SK-N-SH (cell line): ENCODE measurements around the gene TOLLIP. TPM values are rescaled to one million over a fixed set of nuclear protein-coding genes. Genes with fewer than 3 reads are reported as not detected.

Source experiments
- CTCF ChIA-PET: fragments of 300-600, 350-600 bp; formaldehyde crosslinking; extraction: SDS; loops from one replicate; lab custom pipeline; 2021; lab: Yijun Ruan, JAX
- POLR2A ChIA-PET: fragments of 350-600 bp; sonication (Branson Sonifier 250); formaldehyde crosslinking; extraction: SDS; loops from one replicate; lab custom pipeline; 2020; ENCODE audit warnings: antibody characterized with exemption, inconsistent platforms; lab: Yijun Ruan, JAX
- DNase-seq: peaks from one replicate; pipeline ENCODE4 v3.0.0; 2012
- H2AFZ ChIP-seq: fragments of 200-600 bp; sonication (generic); 2 replicates; pipeline ENCODE4 v1.8.1; 2016; ENCODE audit warnings: antibody characterized with exemption, mild to moderate bottlenecking, low read depth
- H3F3A ChIP-seq: fragments of 200-600 bp; sonication (generic); replicated peaks from 2 replicates; pipeline ENCODE3; 2016; ENCODE audit warnings: antibody characterized with exemption, mild to moderate bottlenecking; ENCODE audit not compliant: insufficient read depth
- H3K27ac ChIP-seq, 2 experiments: fragments of 200-500 bp in 1 of 2; fragments of 200-600 bp in 1 of 2; sonication (Bioruptor generic) in 1 of 2; sonication (generic), shearing (Covaris generic) in 1 of 2; 2 replicates each; pipeline versions ENCODE4 v1.5.1 to v1.6.1; 2014 to 2016; ENCODE audit warnings: low read depth in 2 of 2, inconsistent platforms in 1 of 2, low read length in 1 of 2, mild to moderate bottlenecking in 1 of 2, mixed read lengths in 1 of 2
- H3K27me3 ChIP-seq: fragments of 200-600 bp; sonication (generic), shearing (Covaris generic); 2 replicates; pipeline ENCODE4 v1.6.1; 2016; ENCODE audit warnings: mixed run types; ENCODE audit not compliant: insufficient read depth
- H3K36me3 ChIP-seq, 2 experiments: fragments of 200-500 bp in 1 of 2; fragments of 200-600 bp in 1 of 2; sonication (Bioruptor generic) in 1 of 2; sonication (generic) in 1 of 2; replicated peaks in 1 of 2; 2 replicates each; pipeline versions ENCODE3 to v1.5.1; 2014 to 2016; ENCODE audit warnings: low read length in 1 of 2, mild to moderate bottlenecking in 1 of 2; ENCODE audit not compliant: insufficient read depth in 2 of 2, control insufficient read depth in 1 of 2
- H3K4me1 ChIP-seq, 2 experiments: fragments of 200-500 bp in 1 of 2; fragments of 200-600 bp in 1 of 2; sonication (Bioruptor generic) in 1 of 2; sonication (generic), shearing (Covaris generic) in 1 of 2; 2 replicates each; pipeline versions ENCODE4 v1.5.1 to v1.6.1; 2014 to 2016; ENCODE audit warnings: low read depth in 1 of 2, low read length in 1 of 2, mixed run types in 1 of 2; ENCODE audit not compliant: insufficient read depth in 2 of 2, control insufficient read depth in 1 of 2
- H3K4me2 ChIP-seq: fragments of 200-600 bp; sonication (generic), shearing (Covaris generic); 2 replicates; pipeline ENCODE4 v1.6.1; 2017; ENCODE audit warnings: mixed run types
- H3K4me3 ChIP-seq, 2 experiments: fragments of 200-500 bp in 1 of 2; fragments of 200-600 bp in 1 of 2; sonication (Bioruptor generic) in 1 of 2; sonication (generic), shearing (Covaris generic) in 1 of 2; 2 replicates each; pipeline versions ENCODE4 v1.5.1 to v1.8.1; 2014 to 2016; ENCODE audit warnings: low read depth in 2 of 2, inconsistent platforms in 1 of 2, low read length in 1 of 2, mild to moderate bottlenecking in 1 of 2, mixed read lengths in 1 of 2, moderate library complexity in 1 of 2
- H3K79me2 ChIP-seq: fragments of 200-600 bp; sonication (generic); 2 replicates; pipeline ENCODE4 v1.8.1; 2017; ENCODE audit warnings: mild to moderate bottlenecking; ENCODE audit not compliant: insufficient read depth
- H3K9ac ChIP-seq: fragments of 200-600 bp; sonication (generic); 2 replicates; pipeline ENCODE4 v1.6.1; 2017; ENCODE audit warnings: mixed run types
- H3K9me2 ChIP-seq: fragments of 200-600 bp; sonication (generic); 2 replicates; pipeline ENCODE4 v1.6.1; 2017; ENCODE audit warnings: mixed run types
- H3K9me3 ChIP-seq: fragments of 200-600 bp; sonication (generic); 2 replicates; pipeline ENCODE4 v1.6.1; 2017; ENCODE audit warnings: mixed run types, mild to moderate bottlenecking, moderate library complexity
- H4K20me1 ChIP-seq: fragments of 200-600 bp; sonication (generic); 2 replicates; pipeline ENCODE4 v1.6.1; 2017; ENCODE audit warnings: mild to moderate bottlenecking, mixed run types; ENCODE audit not compliant: insufficient read depth
- ELF1 ChIP-seq: IDR thresholded peaks from 2 replicates; pipeline ENCODE4 v1.4.0; 2012
- EZH2phosphoT487 ChIP-seq: fragments of 200-600 bp; sonication (generic); IDR thresholded peaks from 2 replicates; pipeline ENCODE4 v1.6.1; 2017; ENCODE audit warnings: low read depth, mixed run types, mild to moderate bottlenecking, antibody characterized with exemption, moderate library complexity, borderline replicate concordance
- RAD21 ChIP-seq: IDR thresholded peaks from 2 replicates; pipeline ENCODE4 v1.6.1; 2012; ENCODE audit warnings: mild to moderate bottlenecking, low read length
- RCOR1 ChIP-seq: fragments of 150-350 bp; IDR thresholded peaks from 2 replicates; pipeline ENCODE4 v1.6.1; 2017; ENCODE audit warnings: antibody characterized with exemption, low read length
- SIN3A ChIP-seq: IDR thresholded peaks from 2 replicates; pipeline ENCODE4 v1.6.1; 2012; ENCODE audit warnings: low read depth, mild to moderate bottlenecking, low read length, moderate library complexity, borderline replicate concordance
- TAF1 ChIP-seq: IDR thresholded peaks from 2 replicates; pipeline ENCODE4 v1.6.1; 2012; ENCODE audit warnings: low read depth, mild to moderate bottlenecking, low read length, moderate library complexity, borderline replicate concordance
- YY1 ChIP-seq: IDR thresholded peaks from 2 replicates; pipeline ENCODE4 v1.4.0; 2012; ENCODE audit warnings: low read depth, mild to moderate bottlenecking
- WGBS: methylation state at CpG from one replicate; pipeline ENCODE4 v1.1.6; 2017; ENCODE audit warnings: low lambda C conversion rate; 5-methylcytosine and 5-hydroxymethylcytosine counted together
- polyA plus RNA-seq, 3 experiments: library from polyadenylated mRNA; depleted of rRNA; stranded (reverse); fragments of >200 nt; gene quantifications; 2 replicates each; pipeline ENCODE4 v1.2.3, GENCODE V29; 2012
- TF ChIP-seq, protein P1 (sequence below): IDR thresholded peaks from 2 replicates; pipeline ENCODE4; 2012
- TF ChIP-seq, protein P2 (sequence below): fragments of 200-600 bp; sonication (generic); IDR thresholded peaks from 2 replicates; pipeline ENCODE4 v1.6.1; 2017; ENCODE audit warnings: antibody characterized with exemption, mild to moderate bottlenecking, moderate library complexity

The TOLLIP gene
- polyA plus RNA-seq, 1 of the 3 experiments (the other 2 are of a cell fraction), result 55.4 TPM

DNA sequence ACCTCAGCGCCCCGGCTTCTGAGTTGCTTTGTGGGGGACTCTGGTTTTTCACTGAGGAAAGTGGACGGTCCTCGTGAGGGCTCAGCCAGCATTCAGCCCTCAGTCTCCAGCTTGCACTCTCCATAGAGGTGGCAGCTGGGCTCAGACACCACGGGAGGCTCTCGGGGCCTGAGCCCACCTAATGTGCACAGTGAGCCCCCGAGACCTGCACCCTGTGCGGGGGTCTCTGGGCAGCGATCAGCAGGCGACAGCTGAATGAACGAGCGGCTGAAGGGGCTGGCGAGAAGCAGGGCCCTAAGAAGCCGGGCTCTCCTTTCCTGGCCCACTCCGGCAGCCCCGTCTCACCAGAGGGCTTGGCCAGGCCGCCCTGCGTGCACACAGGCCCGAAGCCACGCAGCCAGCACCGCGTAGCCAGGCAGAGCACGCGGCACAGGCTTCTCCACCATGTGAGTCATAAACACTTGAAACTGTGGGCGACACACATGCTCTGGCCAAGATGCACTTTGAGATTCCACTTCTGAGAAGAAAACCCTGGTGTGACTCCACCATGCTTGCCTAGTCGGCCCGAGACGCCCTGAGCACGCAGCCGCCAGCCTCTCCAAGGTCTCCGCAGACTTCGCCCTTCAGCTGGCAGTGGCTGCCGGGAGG, 28.0 kb downstream of the TOLLIP start:
- Histone ChIP-seq H3K79me2 (no peaks in the 10 kb centered on the region), H3K4me3 (no peak overlapping the region), H3K9me3 (no peaks in the 10 kb centered on the region), H3K9me2 (no peaks in the 10 kb centered on the region), H3K4me1 (peaks cover 0 to 6% of the 10 kb centered on the region in 2 experiments; a peak in 1 of 4 replicates), H3K27ac (no peak overlapping the region; a peak in 1 of 4 replicates), H3K27me3 (no peaks in the 10 kb centered on the region), H4K20me1 (no peaks in the 10 kb centered on the region), H2AFZ (no peak overlapping the region), H3F3A (peaks cover 3% of the 10 kb centered on the region), H3K9ac (no peak overlapping the region), H3K36me3 (peaks cover 0 to 68% of the 10 kb centered on the region in 2 experiments), H3K4me2 (no peak overlapping the region)
- DNase-seq, result no peak
- TF ChIP-seq YY1, result no peak
- TF ChIP-seq ELF1, result no peak
- TF ChIP-seq TAF1, result no peak
- ChIA-PET POLR2A (no interaction called here), CTCF (interaction anchor here (1.3 to 2.0 kb wide), 3 partner anchors 78 to 235 kb away, joined by 3 to 6 read pairs (median 3); no protein-coding TSS in a partner anchor)
- 88% methylated on average over 24 of the region's 33 CpGs for WGBS

DNA sequence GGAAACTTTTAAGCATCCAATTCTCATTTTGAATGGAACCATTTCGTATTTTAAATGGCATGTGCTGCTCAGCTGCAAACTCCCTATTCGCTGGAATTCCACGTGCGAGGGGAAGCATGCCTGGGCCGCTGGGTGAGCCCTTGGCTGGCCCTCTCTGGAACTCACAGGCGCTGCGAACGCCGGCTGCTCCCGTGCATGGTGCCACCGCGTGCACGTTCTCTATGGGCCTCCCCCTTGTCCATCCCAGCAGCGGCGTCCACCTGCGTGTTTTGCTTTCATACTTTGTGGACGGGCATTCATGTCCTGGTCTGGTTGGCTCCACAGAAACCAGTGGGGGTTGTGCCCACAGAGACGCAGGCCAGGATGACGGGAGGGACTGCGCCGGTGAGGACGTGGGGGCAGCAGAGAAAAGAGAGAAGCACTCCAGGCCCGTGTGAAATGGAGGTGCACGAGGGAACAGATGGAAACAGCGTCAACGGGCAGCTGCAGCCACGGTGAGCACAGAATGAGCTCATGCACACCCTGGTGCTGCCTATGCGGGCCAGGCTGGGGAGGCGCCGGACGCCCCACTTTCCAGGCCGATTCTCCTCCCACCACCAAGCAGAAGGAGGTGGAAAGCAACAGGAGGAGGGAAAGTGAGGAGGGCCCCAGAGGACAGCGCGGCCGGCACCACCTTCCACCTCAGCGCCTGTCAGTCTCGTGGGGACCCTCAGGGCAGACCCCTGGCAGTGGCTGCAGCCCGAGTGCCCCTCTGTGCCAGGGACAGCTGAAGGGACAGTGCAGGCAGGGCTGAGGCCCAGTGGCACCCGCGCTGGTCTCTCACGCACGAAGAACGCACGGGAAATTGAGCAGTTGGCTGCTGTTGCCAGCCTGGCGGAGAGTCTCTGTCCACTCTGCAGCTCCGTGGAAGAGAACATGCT, 29.1 kb downstream of the TOLLIP start:
- no peak overlapping the region for H3K9ac ChIP-seq
- H3K27me3 ChIP-seq, result no peaks in the 10 kb centered on the region
- WGBS, result 95% methylated on average over 32 of the region's 46 CpGs
- no peak overlapping the region for H3K4me2 ChIP-seq
- H3K27ac ChIP-seq, result no peak overlapping the region
- H3K79me2 ChIP-seq, result no peaks in the 10 kb centered on the region
- ChIA-PET POLR2A (no interaction called here), CTCF (interaction anchor here (0.6 to 2.0 kb wide), 4 partner anchors 50 to 236 kb away, joined by 3 to 6 read pairs (median 3); no protein-coding TSS in a partner anchor)
- no peak for TF ChIP-seq TAF1
- no peak for TF ChIP-seq SIN3A
- no peak for TF ChIP-seq RCOR1
- TF ChIP-seq RAD21, result no peak
- TF ChIP-seq, protein P1, sequence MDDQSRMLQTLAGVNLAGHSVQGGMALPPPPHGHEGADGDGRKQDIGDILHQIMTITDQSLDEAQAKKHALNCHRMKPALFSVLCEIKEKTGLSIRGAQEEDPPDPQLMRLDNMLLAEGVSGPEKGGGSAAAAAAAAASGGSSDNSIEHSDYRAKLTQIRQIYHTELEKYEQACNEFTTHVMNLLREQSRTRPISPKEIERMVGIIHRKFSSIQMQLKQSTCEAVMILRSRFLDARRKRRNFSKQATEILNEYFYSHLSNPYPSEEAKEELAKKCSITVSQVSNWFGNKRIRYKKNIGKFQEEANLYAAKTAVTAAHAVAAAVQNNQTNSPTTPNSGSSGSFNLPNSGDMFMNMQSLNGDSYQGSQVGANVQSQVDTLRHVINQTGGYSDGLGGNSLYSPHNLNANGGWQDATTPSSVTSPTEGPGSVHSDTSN, result no peak
- TF ChIP-seq, protein P2, sequence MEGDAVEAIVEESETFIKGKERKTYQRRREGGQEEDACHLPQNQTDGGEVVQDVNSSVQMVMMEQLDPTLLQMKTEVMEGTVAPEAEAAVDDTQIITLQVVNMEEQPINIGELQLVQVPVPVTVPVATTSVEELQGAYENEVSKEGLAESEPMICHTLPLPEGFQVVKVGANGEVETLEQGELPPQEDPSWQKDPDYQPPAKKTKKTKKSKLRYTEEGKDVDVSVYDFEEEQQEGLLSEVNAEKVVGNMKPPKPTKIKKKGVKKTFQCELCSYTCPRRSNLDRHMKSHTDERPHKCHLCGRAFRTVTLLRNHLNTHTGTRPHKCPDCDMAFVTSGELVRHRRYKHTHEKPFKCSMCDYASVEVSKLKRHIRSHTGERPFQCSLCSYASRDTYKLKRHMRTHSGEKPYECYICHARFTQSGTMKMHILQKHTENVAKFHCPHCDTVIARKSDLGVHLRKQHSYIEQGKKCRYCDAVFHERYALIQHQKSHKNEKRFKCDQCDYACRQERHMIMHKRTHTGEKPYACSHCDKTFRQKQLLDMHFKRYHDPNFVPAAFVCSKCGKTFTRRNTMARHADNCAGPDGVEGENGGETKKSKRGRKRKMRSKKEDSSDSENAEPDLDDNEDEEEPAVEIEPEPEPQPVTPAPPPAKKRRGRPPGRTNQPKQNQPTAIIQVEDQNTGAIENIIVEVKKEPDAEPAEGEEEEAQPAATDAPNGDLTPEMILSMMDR, result no peak
- no peak for TF ChIP-seq EZH2phosphoT487
- H3K4me3 ChIP-seq, result no peak overlapping the region
- no peaks in the 10 kb centered on the region for H3K9me2 ChIP-seq
- H4K20me1 ChIP-seq, result no peaks in the 10 kb centered on the region
- DNase-seq, result no peak
- H3K36me3 ChIP-seq, result peaks cover 0 to 67% of the 10 kb centered on the region in 2 experiments
- peaks cover 0 to 16% of the 10 kb centered on the region in 2 experiments; a peak in 1 of 4 replicates for H3K4me1 ChIP-seq
- no peaks in the 10 kb centered on the region for H3K9me3 ChIP-seq
- peaks cover 3% of the 10 kb centered on the region for H3F3A ChIP-seq
- H2AFZ ChIP-seq, result no peak overlapping the region
